ENCODE data around the gene BET1.

BET1 gene

DNA sequence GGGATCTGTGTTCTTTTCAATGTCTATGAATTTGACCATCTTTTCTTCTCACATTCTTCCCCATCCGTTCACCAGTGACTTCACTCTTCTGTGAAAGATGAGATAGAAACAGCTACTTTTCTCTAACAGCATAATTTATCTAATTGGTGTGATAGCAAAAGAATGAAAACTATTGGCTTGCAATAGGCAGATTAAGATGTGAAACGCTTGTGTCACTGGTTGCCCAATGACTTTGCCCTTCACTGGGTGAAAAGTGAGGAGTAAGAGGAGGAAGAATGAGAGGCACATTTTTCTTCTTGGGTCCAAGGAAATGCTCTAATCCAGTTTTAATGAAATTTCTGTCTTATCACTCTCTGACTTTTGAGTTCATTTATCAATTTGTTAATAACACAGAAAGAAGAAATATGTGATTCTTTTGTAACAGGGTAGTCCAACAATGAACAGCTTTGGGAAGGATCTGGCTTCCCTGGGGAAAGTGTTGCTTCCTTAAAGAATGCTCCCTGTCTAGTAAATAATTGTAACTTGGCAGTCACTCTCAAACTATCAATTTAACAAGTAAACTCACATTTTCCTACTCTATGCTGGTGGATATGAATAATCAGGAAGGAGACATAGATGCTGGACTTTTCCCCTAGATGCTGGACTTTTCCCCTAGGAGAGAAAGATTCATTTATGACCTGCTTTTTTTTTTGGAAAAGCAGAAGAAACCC, 35.1 kb downstream of the BET1 start:
- DNase-seq (ENCODE audit: low read depth), result no peak
- H3K4me3 ChIP-seq (ENCODE audit: low read depth, low read length), result no peak overlapping the region

DNA sequence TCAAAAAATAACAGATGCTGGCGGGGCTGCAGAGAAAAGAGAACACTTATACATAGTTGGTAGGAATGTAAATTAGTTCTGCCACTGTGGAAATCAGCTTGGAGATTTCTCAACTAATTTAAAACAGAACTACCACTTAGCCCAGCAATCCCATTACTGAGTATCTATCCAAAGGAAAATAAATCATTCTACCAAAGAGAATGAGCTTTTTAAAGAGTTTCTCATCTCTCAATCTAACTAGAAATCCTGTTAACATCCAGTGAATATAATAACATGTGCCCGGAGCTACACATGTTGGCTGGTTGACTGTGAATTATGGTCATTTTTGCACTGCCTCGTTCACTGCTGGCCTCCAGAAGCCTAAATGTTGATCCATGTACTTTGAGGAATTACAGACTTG, 39.3 kb downstream of the BET1 start:
- no peak for DNase-seq (ENCODE audit: low read depth)
- no peak overlapping the region for H3K4me3 ChIP-seq (ENCODE audit: low read depth, low read length)

DNA sequence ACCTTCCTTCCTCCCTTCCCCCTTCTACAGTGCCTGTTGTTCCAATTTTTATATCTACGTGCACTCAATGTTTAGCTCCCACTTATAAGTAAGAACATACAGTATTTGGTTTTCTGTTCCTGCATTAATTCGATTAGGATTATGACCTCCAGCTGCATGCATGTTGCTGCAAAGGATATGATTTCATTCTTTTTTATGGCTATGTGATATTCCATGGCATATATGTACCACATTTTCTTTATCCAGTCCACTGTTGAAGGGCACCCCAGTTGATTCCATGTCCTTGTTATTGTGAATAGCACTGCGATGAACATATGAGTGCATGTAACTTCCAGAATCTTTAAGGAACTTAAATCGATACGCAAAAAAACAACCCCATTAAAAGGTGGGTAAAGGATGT, 39.9 kb downstream of the BET1 start:
- DNase-seq (ENCODE audit: low read depth), result no peak
- H3K4me3 ChIP-seq (ENCODE audit: low read depth, low read length), result no peak overlapping the region

DNA sequence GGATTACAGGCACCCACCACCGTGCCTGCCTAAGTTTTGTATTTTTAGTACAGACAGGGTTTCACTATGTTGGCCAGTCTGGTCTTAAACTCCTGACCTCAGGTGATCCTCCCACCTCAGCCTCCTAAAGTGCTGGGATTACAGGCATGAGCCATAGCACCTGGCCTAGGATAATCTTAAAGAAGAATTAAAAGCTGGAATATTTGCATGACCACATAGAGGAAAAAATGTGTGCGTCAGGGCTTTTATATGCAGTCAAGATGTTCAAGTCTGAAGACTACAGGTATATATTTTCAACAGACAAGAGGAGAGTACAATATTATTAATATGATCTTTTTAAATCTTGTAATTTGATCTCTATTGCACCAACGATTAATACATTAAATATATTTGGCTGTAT, 43.2 kb downstream of the BET1 start:
- DNase-seq (ENCODE audit: low read depth), result no peak
- no peak overlapping the region for H3K4me3 ChIP-seq (ENCODE audit: low read depth, low read length)

DNA sequence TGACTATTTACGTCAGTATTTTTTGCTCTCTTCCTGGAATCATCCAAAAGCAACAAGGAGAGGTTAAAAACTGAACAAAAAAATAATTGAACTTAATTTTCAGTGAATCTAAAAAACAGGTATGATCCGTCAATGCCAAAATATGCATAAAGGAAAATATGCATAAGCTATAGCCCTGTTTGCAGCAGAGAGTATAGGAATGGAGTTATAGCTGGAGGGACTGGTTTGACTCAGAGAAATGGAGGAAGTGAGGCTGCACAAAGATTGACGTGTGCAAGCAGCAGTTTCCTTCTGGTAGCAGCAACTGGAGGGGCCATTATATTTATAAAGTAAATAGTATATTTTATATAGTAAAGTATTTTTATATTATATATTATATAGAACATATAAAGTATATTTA, 45.5 kb downstream of the BET1 start:
- no peak overlapping the region for H3K4me3 ChIP-seq (ENCODE audit: low read depth, low read length)
- DNase-seq (ENCODE audit: low read depth), result no peak

DNA sequence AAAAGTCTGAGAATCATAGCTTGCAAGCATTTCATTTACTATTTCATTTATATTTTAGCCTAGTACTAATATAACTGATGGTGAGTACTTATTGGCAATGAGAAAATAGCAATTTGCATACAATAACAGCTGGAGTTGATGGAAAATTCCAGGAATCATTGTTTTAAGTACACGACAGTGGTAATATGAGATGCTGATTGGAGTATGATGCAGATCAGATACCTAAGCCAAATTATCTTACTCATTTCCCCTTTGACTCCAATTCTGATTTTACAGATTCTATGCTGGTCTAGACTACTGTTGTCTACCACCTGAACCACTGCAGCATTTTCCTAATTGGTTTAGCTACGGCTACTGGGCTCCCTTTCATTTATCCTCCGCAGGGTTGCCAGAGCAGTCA, 45.9 kb downstream of the BET1 start:
- no peak overlapping the region for H3K4me3 ChIP-seq (ENCODE audit: low read depth, low read length)
- DNase-seq (ENCODE audit: low read depth), result no peak

DNA sequence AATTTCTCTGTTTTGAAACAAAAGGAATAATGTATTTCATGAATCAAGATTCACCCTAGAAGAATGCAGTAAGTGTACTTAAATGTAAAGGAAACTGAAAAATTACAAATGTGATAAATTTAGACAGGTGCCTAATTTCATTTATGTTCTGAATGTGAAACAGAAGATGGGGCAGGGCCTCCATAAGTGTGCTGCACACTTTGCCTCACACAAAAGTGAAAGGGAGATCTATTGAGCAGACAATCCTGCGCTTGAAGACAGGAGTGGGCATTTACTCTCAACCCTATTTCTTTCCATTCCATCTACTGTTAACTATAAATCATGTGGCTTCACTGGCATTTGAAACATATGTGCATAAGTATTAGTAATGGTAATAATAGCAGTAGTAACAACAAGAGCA, 46.4 kb downstream of the BET1 start:
- no peak for DNase-seq (ENCODE audit: low read depth)
- H3K4me3 ChIP-seq (ENCODE audit: low read depth, low read length), result no peak overlapping the region

DNA sequence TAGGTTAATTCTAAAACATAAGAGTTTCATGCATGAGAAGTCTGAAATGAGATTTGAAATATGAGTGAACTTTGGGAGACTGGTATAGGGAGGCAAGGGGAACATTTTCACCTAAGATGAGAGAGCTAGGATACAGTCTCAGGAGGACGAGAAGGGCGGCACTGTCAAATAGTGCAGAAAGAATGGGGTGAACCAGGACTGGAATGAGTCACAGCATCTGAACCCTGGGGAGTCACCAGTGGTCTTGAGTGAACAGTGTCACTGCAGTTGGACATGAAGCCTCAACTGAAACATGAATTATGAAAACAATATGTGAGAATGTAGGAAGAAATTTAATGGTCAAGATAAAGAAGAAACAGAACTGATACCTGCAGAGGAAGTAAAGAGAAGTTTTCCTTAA, 48.9 kb downstream of the BET1 start:
- no peak for DNase-seq (ENCODE audit: low read depth)
- H3K4me3 ChIP-seq (ENCODE audit: low read depth, low read length), result no peak overlapping the region

DNA sequence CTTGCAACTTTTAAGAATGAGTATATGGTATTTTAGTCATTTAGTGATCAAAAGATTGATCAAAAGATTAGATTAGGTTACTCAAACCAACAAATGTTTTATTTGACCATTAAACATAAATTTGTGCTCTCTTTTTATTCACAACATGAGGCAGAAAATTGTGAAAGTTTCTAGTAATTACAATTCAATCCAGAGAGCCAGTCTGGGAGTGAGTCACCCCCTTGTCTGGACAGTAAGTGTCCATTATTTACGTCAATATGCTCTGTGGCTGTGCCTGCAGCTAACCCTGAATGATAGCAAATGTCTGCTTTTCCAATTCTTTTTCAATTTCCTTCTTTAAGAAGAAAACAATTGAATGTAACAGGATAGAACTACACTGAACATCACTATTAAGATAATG, 54.7 kb downstream of the BET1 start:
- DNase-seq (ENCODE audit: low read depth), result peak; percentile 58
- no peak overlapping the region for H3K4me3 ChIP-seq (ENCODE audit: low read depth, low read length)

DNA sequence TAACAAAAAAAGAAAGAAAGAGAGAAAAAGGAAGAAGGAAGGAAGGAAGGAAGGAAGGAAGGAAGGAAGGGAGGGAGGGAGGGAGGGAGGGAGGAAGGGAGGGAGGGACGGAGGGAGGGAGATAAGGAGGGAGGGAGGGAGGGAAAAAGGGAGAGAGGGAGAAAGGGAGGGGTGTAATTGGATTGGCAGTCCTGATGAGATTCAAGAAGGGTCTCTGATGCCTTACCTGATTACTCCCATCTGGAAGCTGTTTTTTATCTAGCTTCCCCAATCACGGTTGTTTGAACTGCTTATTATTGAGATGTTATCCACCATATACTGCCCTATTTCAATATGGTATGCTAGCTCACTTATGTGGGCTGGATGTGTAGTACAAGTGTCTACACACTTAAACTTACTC, 55.3 kb downstream of the BET1 start:
- DNase-seq (ENCODE audit: low read depth), result no peak
- H3K4me3 ChIP-seq (ENCODE audit: low read depth, low read length), result no peak overlapping the region

DNA sequence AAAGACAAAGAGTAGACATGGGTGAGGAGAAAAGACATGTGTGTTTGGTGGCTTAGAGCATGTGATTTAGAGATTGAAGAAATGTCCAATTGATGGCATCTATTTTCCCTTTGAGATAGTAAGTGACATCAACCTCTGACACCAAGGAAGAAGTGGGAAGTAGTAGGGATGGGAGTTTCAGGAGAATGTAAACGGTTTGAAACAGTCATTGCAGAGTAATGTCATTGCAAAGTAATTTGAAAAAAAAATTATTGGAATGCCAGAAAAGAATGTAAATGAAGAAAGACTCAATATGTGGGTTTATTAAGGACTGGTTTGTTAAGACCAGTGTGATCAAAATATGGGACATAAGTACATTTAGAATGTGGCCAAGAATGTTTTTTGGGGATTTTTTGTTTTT, 56.0 kb downstream of the BET1 start:
- DNase-seq (ENCODE audit: low read depth), result no peak
- no peak overlapping the region for H3K4me3 ChIP-seq (ENCODE audit: low read depth, low read length)

DNA sequence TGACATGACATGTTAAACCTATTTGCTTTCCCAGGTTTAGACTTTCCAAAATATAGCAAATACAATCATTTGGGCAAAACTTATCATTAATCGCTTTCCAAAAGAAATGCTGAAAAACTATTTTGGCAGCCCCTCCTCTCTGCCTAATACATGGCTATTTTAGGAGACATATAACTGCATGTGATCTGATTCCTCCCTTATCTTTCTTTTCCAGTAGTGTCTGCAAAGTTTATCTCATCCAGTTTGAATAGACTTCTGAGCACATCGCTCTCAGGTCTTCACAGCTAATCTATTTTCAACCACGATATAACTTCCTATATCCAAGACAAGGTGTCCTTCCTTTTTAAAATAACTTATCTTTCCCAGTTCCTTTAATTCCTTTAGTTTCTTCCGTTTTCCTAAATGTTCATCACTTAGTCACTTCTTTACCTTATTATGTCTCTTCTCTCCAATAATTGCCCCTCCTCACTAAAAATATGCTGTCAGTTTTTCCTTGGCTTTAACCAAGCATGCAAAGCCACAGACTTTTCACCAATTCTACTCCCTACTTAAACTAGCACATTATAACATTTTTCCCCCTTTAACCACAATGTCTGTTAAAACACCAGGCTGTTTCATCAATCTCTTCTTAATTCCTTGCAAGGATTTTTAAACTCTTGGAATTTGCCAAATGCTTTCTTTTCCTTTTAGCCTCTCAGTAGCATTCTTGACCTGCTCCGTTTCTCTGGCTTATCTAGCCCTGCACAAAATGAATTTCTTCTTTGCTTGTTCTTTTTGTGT, 58.2 kb downstream of the BET1 start:
- DNase-seq (ENCODE audit: low read depth), result no peak
- H3K4me3 ChIP-seq (ENCODE audit: low read depth, low read length), result no peak overlapping the region

DNA sequence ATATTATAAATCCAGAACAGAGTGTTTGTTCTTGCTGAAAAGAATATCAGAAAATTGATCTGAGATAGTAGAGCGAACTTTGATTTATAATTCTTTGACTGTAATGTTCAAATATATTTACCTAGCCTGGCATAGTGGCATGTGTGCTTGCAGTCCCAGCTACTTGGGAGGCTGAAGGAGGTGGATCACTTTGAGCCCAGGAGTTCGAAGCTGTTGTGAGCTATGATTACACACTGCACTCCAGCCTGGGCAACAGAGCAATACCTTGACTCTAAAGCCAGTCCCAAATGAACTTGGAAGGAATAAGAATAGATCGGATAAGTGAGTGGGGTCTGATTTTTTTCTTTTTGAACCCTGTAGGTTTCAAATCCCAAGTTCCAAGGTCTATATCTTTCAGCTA, 59.1 kb downstream of the BET1 start:
- no peak overlapping the region for H3K4me3 ChIP-seq (ENCODE audit: low read depth, low read length)

DNA sequence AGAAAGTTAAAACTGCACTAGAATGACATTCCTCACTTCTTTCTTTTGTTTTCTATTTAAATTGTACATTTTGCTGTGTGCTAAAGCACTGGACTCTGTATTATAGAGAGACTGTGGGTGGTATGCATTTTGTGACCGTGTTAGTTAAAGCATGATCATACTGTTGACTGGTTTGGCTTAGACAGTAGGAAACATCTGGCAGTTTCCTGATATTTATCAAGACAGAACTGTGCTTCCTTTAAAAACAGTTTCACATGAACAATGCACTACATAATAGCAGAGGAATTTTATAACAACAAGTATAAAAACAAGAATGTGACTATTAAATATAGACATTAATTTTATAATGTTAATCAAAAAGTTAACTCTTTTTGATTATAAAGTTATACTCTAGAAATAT, 59.5 kb downstream of the BET1 start:
- no peak for DNase-seq (ENCODE audit: low read depth)
- H3K4me3 ChIP-seq (ENCODE audit: low read depth, low read length), result no peak overlapping the region

More for the DNA sequence above, 59.1 kb downstream of the BET1 start:
- DNase-seq (ENCODE audit: low read depth), result no peak

DNA sequence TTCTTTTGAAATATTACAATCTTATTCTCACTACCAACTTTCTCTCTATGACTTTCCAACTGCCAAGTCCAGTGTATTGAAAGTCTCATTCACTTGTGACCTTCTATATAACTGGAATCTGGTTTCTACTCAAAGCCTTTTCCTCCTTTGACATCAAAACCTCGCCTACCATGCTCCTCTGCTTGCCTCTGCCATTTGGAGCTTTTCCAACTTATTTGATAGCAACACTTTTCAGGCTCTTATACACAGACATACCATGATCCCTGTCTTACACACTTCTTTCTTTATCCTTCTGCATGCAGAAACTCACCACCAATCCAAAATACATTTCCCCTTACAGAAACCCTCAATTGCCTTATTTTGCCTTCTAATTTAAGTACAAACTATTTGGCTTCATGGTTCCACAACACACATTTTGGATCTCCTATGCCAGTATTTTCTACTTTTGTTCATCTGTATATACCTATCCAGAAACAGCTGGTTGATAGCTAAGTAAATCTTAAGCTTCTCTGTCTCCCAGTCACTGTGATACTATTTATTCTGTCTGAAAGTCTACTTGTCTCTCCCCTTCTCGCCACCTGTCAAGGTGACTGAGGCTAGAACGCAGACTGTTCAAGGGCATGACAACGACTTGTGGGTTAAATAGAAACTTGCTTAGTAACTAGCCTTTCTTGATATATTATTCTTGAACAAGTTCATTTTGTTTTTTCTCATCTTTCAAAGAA, 60.2 kb downstream of the BET1 start:
- H3K4me3 ChIP-seq (ENCODE audit: low read depth, low read length), result no peak overlapping the region
- DNase-seq (ENCODE audit: low read depth), result no peak

Data from skeletal muscle cell (primary cell).